Uterus (tissue), 4 donors: Measurements from ENCODE around the gene EHBP1L1. TPM values are rescaled to one million over a fixed set of nuclear protein-coding genes. Genes with fewer than 3 reads are reported as not detected.

Experiments
- DNase-seq, 2 donors: peaks; one replicate each; pipeline ENCODE4 v3.0.0-alpha.2; 2019 to 2020
- H3K27ac ChIP-seq, 2 donors: fragments of 200-600 bp; sonication (generic); 1 replicate in 1 of 2; 2 replicates in 1 of 2; pipeline ENCODE4 v1.5.1; 2016 to 2018
- H3K27me3 ChIP-seq, 2 donors: fragments of 200-600 bp; sonication (generic); one replicate each; pipeline ENCODE4 v1.5.1; 2018 to 2019; ENCODE audit warnings: control low read depth in 1 of 2
- H3K36me3 ChIP-seq, 2 donors: fragments of 200-600 bp; sonication (generic); one replicate each; pipeline ENCODE4 v1.5.1; 2019; ENCODE audit warnings: control low read depth in 1 of 2
- H3K4me1 ChIP-seq, 2 donors: fragments of 200-600 bp; sonication (generic); one replicate each; pipeline ENCODE4 v1.5.1; 2018 to 2019; ENCODE audit warnings: control low read depth in 1 of 2
- H3K4me3 ChIP-seq, 2 donors: fragments of 200-600 bp; sonication (generic); 1 replicate in 1 of 2; 2 replicates in 1 of 2; pipeline ENCODE4 v1.5.1; 2018 to 2019; ENCODE audit warnings: mild to moderate bottlenecking in 1 of 2
- H3K9me3 ChIP-seq, 2 donors: fragments of 200-600 bp; sonication (generic); one replicate each; pipeline ENCODE4 v1.5.1; 2019; ENCODE audit warnings: control low read depth in 1 of 2
- CTCF ChIP-seq, 4 experiments: fragments of 200-600 bp in 2 of 4; fragments of 450-650 bp in 2 of 4; sonication (generic) in 2 of 4; IDR thresholded peaks; one replicate each; pipeline ENCODE4 v1.5.1; 2016 to 2019; ENCODE audit warnings: antibody characterized with exemption in 4 of 4, mild to moderate bottlenecking in 2 of 4, moderate library complexity in 1 of 4
- POLR2A ChIP-seq, 2 donors: fragments of 450-650 bp; IDR thresholded peaks; one replicate each; pipeline ENCODE4 v1.6.1; 2016; ENCODE audit warnings: antibody characterized with exemption in 2 of 2, mild to moderate bottlenecking in 1 of 2, moderate library complexity in 1 of 2
- intact Hi-C: fragments of 100-400 bp; cut with DNase I; formaldehyde crosslinking; loops from one replicate; pipeline ENCODE4 v1.15.1; 2023; ENCODE audit warnings: low total_unique reads
- total RNA-seq, 4 donors: library from RNA; depleted of rRNA in 3 of 4; stranded (reverse); fragments of >200 nt in 3 of 4; gene quantifications; one replicate each; pipeline versions ENCODE4 v1.1.0 to v1.2.4, GENCODE V29; 2014 to 2023
- donor health status: DM: yes; HTN: yes; CAD: no.

EHBP1L1 gene
- total RNA-seq, 4 donors from 2014 or later = 44.2 to 159 (median 69.5) TPM

GRCh38 chr11:65627202-65627601 is 51.3 kb downstream of the EHBP1L1 start:
- TF ChIP-seq CTCF (IDR thresholded peaks at IDR 0.05) = no peak
- TF ChIP-seq POLR2A (IDR thresholded peaks at IDR 0.05) = no peak
- Histone ChIP-seq H3K4me3 (no peak overlapping the region), H3K9me3 (no peaks in the 10 kb centered on the region), H3K27ac (no peak overlapping the region), H3K36me3 (no peaks in the 10 kb centered on the region), H3K27me3 (no peaks in the 10 kb centered on the region), H3K4me1 (no peaks in the 10 kb centered on the region)
- no peak for DNase-seq
- intact Hi-C loops = no loop called here

GRCh38 chr11:65629579-65629978 is 53.7 kb downstream of the EHBP1L1 start:
- Histone ChIP-seq H3K4me1 (no peaks in the 10 kb centered on the region), H3K4me3 (no peak overlapping the region), H3K27me3 (no peaks in the 10 kb centered on the region), H3K9me3 (no peaks in the 10 kb centered on the region), H3K36me3 (no peaks in the 10 kb centered on the region), H3K27ac (no peak overlapping the region)
- intact Hi-C loops = no loop called here
- no peak for DNase-seq
- TF ChIP-seq POLR2A (IDR thresholded peaks at IDR 0.05) (no peak), CTCF (IDR thresholded peaks at IDR 0.05) (no peak)

GRCh38 chr11:65630215-65630614 is 54.4 kb downstream of the EHBP1L1 start:
- Histone ChIP-seq H3K27ac (no peak overlapping the region), H3K4me1 (no peaks in the 10 kb centered on the region), H3K9me3 (no peaks in the 10 kb centered on the region), H3K27me3 (no peaks in the 10 kb centered on the region), H3K36me3 (no peaks in the 10 kb centered on the region), H3K4me3 (no peak overlapping the region)
- intact Hi-C loops = loop anchor here (10.0 kb wide), 1 partner anchor 185 kb away; no protein-coding TSS in a partner anchor
- DNase-seq = no peak
- TF ChIP-seq CTCF (IDR thresholded peaks at IDR 0.05) = no peak
- no peak for TF ChIP-seq POLR2A (IDR thresholded peaks at IDR 0.05)

- H3K36me3 ChIP-seq = no peaks in the 10 kb centered on the region
- DNase-seq = no peak
- intact Hi-C loops = loop anchor here (10.0 kb wide), 1 partner anchor 181 kb away; no protein-coding TSS in a partner anchor
- no peak overlapping the region for H3K27ac ChIP-seq
- no peaks in the 10 kb centered on the region for H3K9me3 ChIP-seq
- H3K27me3 ChIP-seq = no peaks in the 10 kb centered on the region
- TF ChIP-seq CTCF (IDR thresholded peaks at IDR 0.05) = no peak
- no peak for TF ChIP-seq POLR2A (IDR thresholded peaks at IDR 0.05)
- no peak overlapping the region for H3K4me3 ChIP-seq
- H3K4me1 ChIP-seq = peaks cover 0 to 8% of the 10 kb centered on the region in 2 donors
These were observed 57.7 kb downstream of the EHBP1L1 start for GRCh38 chr11:65633390-65634108.

GRCh38 chr11:65634109-65634436 is 58.2 kb downstream of the EHBP1L1 start:
- TF ChIP-seq CTCF (IDR thresholded peaks at IDR 0.05) (no peak), POLR2A (IDR thresholded peaks at IDR 0.05) (no peak)
- no peaks in the 10 kb centered on the region for H3K36me3 ChIP-seq
- intact Hi-C loops = loop anchor here (10.0 kb wide), 1 partner anchor 181 kb away; no protein-coding TSS in a partner anchor
- no peak overlapping the region for H3K4me3 ChIP-seq
- H3K27ac ChIP-seq = no peak overlapping the region
- no peak for DNase-seq
- H3K27me3 ChIP-seq = no peaks in the 10 kb centered on the region
- H3K9me3 ChIP-seq = no peaks in the 10 kb centered on the region
- H3K4me1 ChIP-seq = peaks cover 0 to 13% of the 10 kb centered on the region in 2 donors
